Peyer's patch (tissue), 4 donors: ENCODE data around the gene MYOZ2.

ENCODE experiments used
- CTCF ChIP-seq, 6 experiments: fragments of 450-650 bp in 4 of 6; fragments of 200-600 bp in 2 of 6; sonication (generic) in 1 of 6; IDR thresholded peaks; one replicate each; pipeline ENCODE4 v1.5.1; 2017 to 2019; ENCODE audit warnings: antibody characterized with exemption in 6 of 6, mild to moderate bottlenecking in 3 of 6, moderate library complexity in 1 of 6
- POLR2A ChIP-seq, 2 donors: fragments of 450-650 bp; IDR thresholded peaks; one replicate each; pipeline ENCODE4 v1.5.1; 2017; ENCODE audit warnings: antibody characterized with exemption in 2 of 2, mild to moderate bottlenecking in 2 of 2, moderate library complexity in 2 of 2

- TF ChIP-seq CTCF (IDR thresholded peaks at IDR 0.05) (no peak), POLR2A (IDR thresholded peaks at IDR 0.05) (no peak)
Measured at GRCh38 chr4:119229908-119230687, 94.5 kb downstream of the MYOZ2 start.
